Measurements from ENCODE around the gene CLEC4C. TPM values are rescaled to one million over a fixed set of nuclear protein-coding genes. Genes with fewer than 3 reads are reported as not detected.

The CLEC4C gene
- total and polyA plus RNA-seq, 2 of the 8 experiments (the other 6 are each of a cell fraction or from before 2014, with no cell fraction given), result 0.76 TPM; not detected in 1

DNA sequence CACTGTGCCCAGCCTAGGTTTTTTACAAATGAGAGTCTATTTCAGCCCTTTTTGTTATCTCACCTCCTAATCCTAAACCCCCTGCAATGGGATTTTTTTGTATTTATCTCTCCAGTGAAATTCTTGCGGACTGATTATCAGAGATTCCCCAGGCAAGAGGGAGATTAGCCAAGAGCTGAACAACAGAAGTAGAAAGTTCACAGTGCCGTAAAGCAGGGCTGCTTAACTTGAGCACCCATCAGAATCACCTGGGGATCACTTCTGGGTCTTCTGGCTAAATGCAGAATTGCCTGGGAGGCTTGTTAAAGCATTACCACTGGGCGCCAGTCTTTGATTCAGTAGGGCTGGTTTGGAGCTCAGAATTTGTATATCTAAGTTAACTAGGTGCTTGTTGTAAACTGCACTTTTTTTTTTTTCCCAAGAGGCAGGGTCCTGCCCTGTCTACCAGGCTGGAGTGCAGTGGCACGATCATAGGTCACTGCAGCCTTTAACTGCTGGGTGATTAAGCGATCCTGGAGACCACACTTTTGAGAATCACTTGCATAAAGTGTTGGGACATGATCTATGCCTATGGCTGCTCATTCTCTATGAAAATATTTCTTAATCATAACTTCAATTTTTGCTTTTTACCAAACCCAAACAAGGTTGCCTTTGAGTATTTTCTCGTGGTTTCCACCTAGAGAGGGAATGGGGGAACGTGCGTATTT, 37.1 kb downstream of the CLEC4C start:
- Histone ChIP-seq H3K79me2 (ENCODE audit: control insufficient read depth in 1 of 2, insufficient read depth in 2 of 2, low read length in 2 of 2) (no peaks in the 10 kb centered on the region), H3K27ac (ENCODE audit: low read depth, low read length) (no peak overlapping the region), H3K36me3 (ENCODE audit: control insufficient read depth in 2 of 4, insufficient read depth in 4 of 4, low read length in 3 of 4) (no peaks in the 10 kb centered on the region), H3K27me3 (replicated peaks in 1 of 4; ENCODE audit: control insufficient read depth in 3 of 4, extremely low read depth in 1 of 4, insufficient read depth in 3 of 4, low read length in 3 of 4) (no peaks in the 10 kb centered on the region), H3K14ac (ENCODE audit: insufficient read length) (no peak overlapping the region), H3K4me3 (ENCODE audit: extremely low read depth in 1 of 4, insufficient read depth in 2 of 4, low read depth in 3 of 4, low read length in 4 of 4) (no peak overlapping the region), H3K4ac (replicated peaks; ENCODE audit: insufficient read length, low read depth, low read length) (no peak overlapping the region), H3K23ac (ENCODE audit: insufficient read length) (no peak overlapping the region), H3K9ac (replicated peaks in 1 of 4; ENCODE audit: extremely low read depth in 1 of 4, low read depth in 3 of 4, low read length in 3 of 4) (no peak overlapping the region), H2AK5ac (ENCODE audit: low read depth, low read length) (no peak overlapping the region), H4K91ac (replicated peaks; ENCODE audit: insufficient read length, low read length) (no peak overlapping the region), H3K18ac (ENCODE audit: extremely low read depth, low read length) (no peak overlapping the region), H3K4me1 (replicated peaks in 1 of 4; ENCODE audit: control insufficient read depth in 3 of 4, insufficient read depth in 4 of 4, low read length in 3 of 4) (peaks cover 0 to 8% (median 3%) of the 10 kb centered on the region in 4 experiments; a peak in 3 of 7 replicates), H2BK12ac (ENCODE audit: low read depth, low read length) (no peak overlapping the region), H2BK15ac (ENCODE audit: low read length) (no peak overlapping the region), H4K5ac (ENCODE audit: insufficient read length, low read depth, low read length) (no peak overlapping the region), H3K79me1 (ENCODE audit: low read depth, low read length) (no peaks in the 10 kb centered on the region), H3K9me3 (ENCODE audit: insufficient read depth in 2 of 2, low read depth in 1 of 2, low read length in 1 of 2) (no peaks in the 10 kb centered on the region), H2BK20ac (ENCODE audit: low read length) (no peak overlapping the region), H3K56ac (replicated peaks; ENCODE audit: insufficient read length, low read depth, low read length) (no peak overlapping the region), H2AFZ (ENCODE audit: low read length) (no peak overlapping the region), H2BK120ac (replicated peaks; ENCODE audit: low read depth, low read length) (no peak overlapping the region), H4K20me1 (replicated peaks in 1 of 2; ENCODE audit: control insufficient read depth in 1 of 2, insufficient read depth in 2 of 2, low read length in 2 of 2) (no peaks in the 10 kb centered on the region), H4K8ac (ENCODE audit: extremely low read depth, insufficient read depth, low read length) (no peak overlapping the region; the same call in 1 of the 2 replicates), H2BK5ac (ENCODE audit: low read depth, low read length) (no peak overlapping the region), H3K23me2 (ENCODE audit: low read depth, low read length) (no peaks in the 10 kb centered on the region), H3K4me2 (ENCODE audit: insufficient read depth in 1 of 2, low read depth in 2 of 2, low read length in 2 of 2) (no peak overlapping the region)
- WGBS, 2 experiments (ENCODE audit: extremely low coverage in 1 of 2, insufficient coverage in 1 of 2, insufficient read length in 1 of 2, insufficient replicate concordance in 2 of 2, low coverage in 1 of 2, low lambda C conversion rate in 2 of 2, missing lambda C conversion rate in 1 of 2), result 78% methylated on average over 8 of the region's 8 CpGs; no CpG with 5 or more reads in 1 of the 2 experiments
- TF ChIP-seq EGR1 (IDR thresholded peaks at IDR 0.05; ENCODE audit: borderline replicate concordance, low read depth, low read length) (no peak), RAD21 (IDR thresholded peaks at IDR 0.05 in 1 of 2, conservative IDR thresholded peaks at IDR 0.05 in 1 of 2; ENCODE audit: low read depth in 2 of 2, low read length in 2 of 2) (no peak), TAF1 (IDR thresholded peaks at IDR 0.05; ENCODE audit: low read depth, low read length) (no peak), TAF7 (optimal IDR thresholded peaks at IDR 0.05; ENCODE audit: borderline replicate concordance, low read depth, low read length) (no peak), POLR2AphosphoS5 (IDR thresholded peaks at IDR 0.05; ENCODE audit: low read depth, low read length) (no peak)
- TF ChIP-seq, protein P1, sequence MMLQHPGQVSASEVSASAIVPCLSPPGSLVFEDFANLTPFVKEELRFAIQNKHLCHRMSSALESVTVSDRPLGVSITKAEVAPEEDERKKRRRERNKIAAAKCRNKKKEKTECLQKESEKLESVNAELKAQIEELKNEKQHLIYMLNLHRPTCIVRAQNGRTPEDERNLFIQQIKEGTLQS (IDR thresholded peaks at IDR 0.05; ENCODE audit: insufficient read depth, low read depth, low read length), result no peak
- TF ChIP-seq, protein P2, sequence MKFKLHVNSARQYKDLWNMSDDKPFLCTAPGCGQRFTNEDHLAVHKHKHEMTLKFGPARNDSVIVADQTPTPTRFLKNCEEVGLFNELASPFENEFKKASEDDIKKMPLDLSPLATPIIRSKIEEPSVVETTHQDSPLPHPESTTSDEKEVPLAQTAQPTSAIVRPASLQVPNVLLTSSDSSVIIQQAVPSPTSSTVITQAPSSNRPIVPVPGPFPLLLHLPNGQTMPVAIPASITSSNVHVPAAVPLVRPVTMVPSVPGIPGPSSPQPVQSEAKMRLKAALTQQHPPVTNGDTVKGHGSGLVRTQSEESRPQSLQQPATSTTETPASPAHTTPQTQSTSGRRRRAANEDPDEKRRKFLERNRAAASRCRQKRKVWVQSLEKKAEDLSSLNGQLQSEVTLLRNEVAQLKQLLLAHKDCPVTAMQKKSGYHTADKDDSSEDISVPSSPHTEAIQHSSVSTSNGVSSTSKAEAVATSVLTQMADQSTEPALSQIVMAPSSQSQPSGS (IDR thresholded peaks at IDR 0.05; ENCODE audit: low read length), result no peak
- ChIA-PET POLR2A (ENCODE audit: partially characterized antibody) (interaction anchor here (0.7 to 1.2 kb wide), 2 partner anchors 81 to 1334 kb away, joined by 3 to 4 read pairs; no protein-coding TSS in a partner anchor), CTCF (ENCODE audit: partially characterized antibody) (interaction anchor here (0.6 to 1.4 kb wide), 12 partner anchors 8 to 880 kb away, joined by 3 to 5 read pairs (median 3); no protein-coding TSS in a partner anchor)
- FAIRE-seq (no peak), DNase-seq (ENCODE audit: low read depth in 1 of 2, low spot score in 2 of 2) (no peak)
